NB4 (cell line): ENCODE measurements around the gene PIERCE2.

Experiments
- POLR2A ChIP-seq: IDR thresholded peaks from 2 replicates; pipeline ENCODE4 v1.6.1; 2011; ENCODE audit warnings: mild to moderate bottlenecking; ENCODE audit not compliant: insufficient read length; ENCODE audit errors: extremely low read depth
- TF ChIP-seq, protein P1 (sequence below): IDR thresholded peaks from one replicate; pipeline ENCODE4 v1.5.1; 2012; ENCODE audit warnings: low read depth, low read length

DNA sequence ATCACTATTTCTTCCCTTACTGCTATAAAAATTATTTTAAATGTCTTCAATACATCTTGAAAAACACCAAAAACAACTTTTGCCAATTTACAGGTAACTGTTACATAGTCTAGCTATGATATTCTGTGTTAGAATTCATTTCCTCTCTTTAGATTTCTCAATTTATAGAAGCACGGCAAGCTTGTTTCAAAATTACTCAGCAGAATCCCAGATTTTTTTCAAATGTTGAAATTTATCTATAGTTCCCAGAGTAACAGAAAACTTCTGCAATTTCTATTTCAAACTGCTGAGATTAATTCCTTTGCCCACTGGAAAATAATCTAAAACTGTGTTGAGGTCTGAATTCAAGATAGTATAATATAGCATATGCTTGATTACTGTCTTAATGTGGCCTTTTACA is 41.3 kb upstream of the PIERCE2 start:
- TF ChIP-seq, protein P1, sequence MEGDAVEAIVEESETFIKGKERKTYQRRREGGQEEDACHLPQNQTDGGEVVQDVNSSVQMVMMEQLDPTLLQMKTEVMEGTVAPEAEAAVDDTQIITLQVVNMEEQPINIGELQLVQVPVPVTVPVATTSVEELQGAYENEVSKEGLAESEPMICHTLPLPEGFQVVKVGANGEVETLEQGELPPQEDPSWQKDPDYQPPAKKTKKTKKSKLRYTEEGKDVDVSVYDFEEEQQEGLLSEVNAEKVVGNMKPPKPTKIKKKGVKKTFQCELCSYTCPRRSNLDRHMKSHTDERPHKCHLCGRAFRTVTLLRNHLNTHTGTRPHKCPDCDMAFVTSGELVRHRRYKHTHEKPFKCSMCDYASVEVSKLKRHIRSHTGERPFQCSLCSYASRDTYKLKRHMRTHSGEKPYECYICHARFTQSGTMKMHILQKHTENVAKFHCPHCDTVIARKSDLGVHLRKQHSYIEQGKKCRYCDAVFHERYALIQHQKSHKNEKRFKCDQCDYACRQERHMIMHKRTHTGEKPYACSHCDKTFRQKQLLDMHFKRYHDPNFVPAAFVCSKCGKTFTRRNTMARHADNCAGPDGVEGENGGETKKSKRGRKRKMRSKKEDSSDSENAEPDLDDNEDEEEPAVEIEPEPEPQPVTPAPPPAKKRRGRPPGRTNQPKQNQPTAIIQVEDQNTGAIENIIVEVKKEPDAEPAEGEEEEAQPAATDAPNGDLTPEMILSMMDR: no peak
- no peak for TF ChIP-seq POLR2A
